HG03060 (cell line): ENCODE results near the gene MTMR1.

ENCODE experiments used
- ATAC-seq: cut with Tn5 transposase; IDR thresholded peaks from one replicate; pipeline ENCODE4 v1.9.1; 2021; ENCODE audit warnings: low read depth, moderate number of reproducible peaks; ENCODE audit not compliant: unreplicated experiment

Gene MTMR1

GRCh38 chrX:150775569-150776350 lies 82.6 kb downstream of the MTMR1 start:
- ATAC-seq: no peak

- ATAC-seq: no peak
These were observed 84.3 kb downstream of the MTMR1 start for GRCh38 chrX:150777328-150777992.

- ATAC-seq: no peak
These were observed 86.2 kb downstream of the MTMR1 start for GRCh38 chrX:150779385-150779784.

GRCh38 chrX:150781677-150782076 lies 88.5 kb downstream of the MTMR1 start:
- ATAC-seq: no peak

- no peak for ATAC-seq
These were observed 96.8 kb downstream of the MTMR1 start for GRCh38 chrX:150790021-150790420.

- no peak for ATAC-seq
These were observed 99.8 kb downstream of the MTMR1 start for GRCh38 chrX:150792949-150793527.

GRCh38 chrX:150805736-150806135 lies 112.5 kb downstream of the MTMR1 start:
- no peak for ATAC-seq

- ATAC-seq: no peak
These were observed 113.6 kb downstream of the MTMR1 start for GRCh38 chrX:150806827-150807226.

- no peak for ATAC-seq
These were observed 120.7 kb downstream of the MTMR1 start for GRCh38 chrX:150813922-150814321.
